Stomach (tissue), 4 donors: ENCODE results near the gene ZNF462.

ENCODE experiments used
- CTCF ChIP-seq, 7 experiments: fragments of 450-650 bp in 4 of 7; fragments of 200-600 bp in 3 of 7; sonication (generic) in 3 of 7; IDR thresholded peaks; one replicate each; pipeline ENCODE4 v1.5.1; 2016 to 2019; ENCODE audit warnings: antibody characterized with exemption in 7 of 7, control low read depth in 2 of 7, mild to moderate bottlenecking in 1 of 7
- POLR2A ChIP-seq, 4 donors: fragments of 450-650 bp; IDR thresholded peaks; one replicate each; pipeline ENCODE4 v1.6.1; 2016; ENCODE audit warnings: antibody characterized with exemption in 4 of 4, control low read depth in 2 of 4, mild to moderate bottlenecking in 1 of 4, moderate library complexity in 1 of 4

- TF ChIP-seq POLR2A (IDR thresholded peaks at IDR 0.05) (no peak), CTCF (IDR thresholded peaks at IDR 0.05) (no peak)
Observed at GRCh38 chr9:106931466-106931865, 68.5 kb downstream of the ZNF462 start.
